A673 (cell line): Measurements from ENCODE around the gene LIPH.

Experiments
- EZH2 ChIP-seq: fragments of 200-600 bp; sonication (generic); IDR thresholded peaks from 2 replicates; pipeline ENCODE4 v1.6.1; 2017; ENCODE audit warnings: borderline replicate concordance, low read depth, mild to moderate bottlenecking, mixed read lengths, antibody characterized with exemption, low read length; ENCODE audit not compliant: poor library complexity, severe bottlenecking
- TF ChIP-seq, protein P1 (sequence below): fragments of 300-800, 200-600 bp; sonication (generic); conservative IDR thresholded peaks from 2 replicates; pipeline ENCODE4 v1.5.1; 2017; ENCODE audit warnings: low read depth, mild to moderate bottlenecking, antibody characterized with exemption, low read length, moderate library complexity, mixed read lengths

GRCh38 chr3:185582236-185582635, 29.8 kb upstream of the LIPH start:
- TF ChIP-seq, protein P1, sequence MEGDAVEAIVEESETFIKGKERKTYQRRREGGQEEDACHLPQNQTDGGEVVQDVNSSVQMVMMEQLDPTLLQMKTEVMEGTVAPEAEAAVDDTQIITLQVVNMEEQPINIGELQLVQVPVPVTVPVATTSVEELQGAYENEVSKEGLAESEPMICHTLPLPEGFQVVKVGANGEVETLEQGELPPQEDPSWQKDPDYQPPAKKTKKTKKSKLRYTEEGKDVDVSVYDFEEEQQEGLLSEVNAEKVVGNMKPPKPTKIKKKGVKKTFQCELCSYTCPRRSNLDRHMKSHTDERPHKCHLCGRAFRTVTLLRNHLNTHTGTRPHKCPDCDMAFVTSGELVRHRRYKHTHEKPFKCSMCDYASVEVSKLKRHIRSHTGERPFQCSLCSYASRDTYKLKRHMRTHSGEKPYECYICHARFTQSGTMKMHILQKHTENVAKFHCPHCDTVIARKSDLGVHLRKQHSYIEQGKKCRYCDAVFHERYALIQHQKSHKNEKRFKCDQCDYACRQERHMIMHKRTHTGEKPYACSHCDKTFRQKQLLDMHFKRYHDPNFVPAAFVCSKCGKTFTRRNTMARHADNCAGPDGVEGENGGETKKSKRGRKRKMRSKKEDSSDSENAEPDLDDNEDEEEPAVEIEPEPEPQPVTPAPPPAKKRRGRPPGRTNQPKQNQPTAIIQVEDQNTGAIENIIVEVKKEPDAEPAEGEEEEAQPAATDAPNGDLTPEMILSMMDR: no peak
- no peak for TF ChIP-seq EZH2
